ENCODE measurements around the gene ABTB2.

- no peak for TF ChIP-seq CTCF (IDR thresholded peaks at IDR 0.05)
- TF ChIP-seq POLR2A (IDR thresholded peaks at IDR 0.05): no peak
- TF ChIP-seq EP300 (IDR thresholded peaks at IDR 0.05): no peak
These were observed 55.5 kb downstream of the ABTB2 start for GRCh38 chr11:34302046-34302921.

All from upper lobe of left lung (tissue), 4 donors.